Tongue (tissue), 2 donors: Measurements from ENCODE around the gene MRPL39. TPM values are rescaled to one million over a fixed set of nuclear protein-coding genes. Genes with fewer than 3 reads are reported as not detected.

Experiments used
- DNase-seq: peaks from one replicate; pipeline ENCODE4 v3.0.0-alpha.2; 2015
- total RNA-seq: library from RNA; depleted of rRNA; stranded (reverse); fragments of >200 nt; gene quantifications from one replicate; pipeline ENCODE4 v1.2.3, GENCODE V29; 2014

MRPL39 gene
- total RNA-seq, 1 donor from 2014 or later: 55.6 TPM

DNA sequence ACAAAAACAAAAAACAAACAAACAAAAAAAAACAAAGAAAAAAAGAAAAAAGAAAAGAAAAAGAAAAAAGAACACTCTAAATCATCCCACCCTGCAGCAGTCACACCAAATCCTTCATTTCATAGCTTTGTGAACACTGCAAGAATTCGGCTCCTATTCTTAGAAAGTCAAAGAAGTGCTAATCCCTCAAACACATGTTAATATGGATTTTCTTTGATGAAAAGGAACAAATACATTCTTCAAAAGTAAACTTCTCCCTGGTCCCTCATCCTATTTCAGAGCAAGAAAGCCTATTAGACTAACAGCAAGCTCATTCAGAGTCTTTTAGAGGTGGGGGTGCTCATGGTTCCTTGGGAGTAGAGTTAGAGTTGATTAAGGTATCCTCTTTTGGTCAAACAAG is 7.2 kb upstream of the MRPL39 start:
- DNase-seq: no peak

DNA sequence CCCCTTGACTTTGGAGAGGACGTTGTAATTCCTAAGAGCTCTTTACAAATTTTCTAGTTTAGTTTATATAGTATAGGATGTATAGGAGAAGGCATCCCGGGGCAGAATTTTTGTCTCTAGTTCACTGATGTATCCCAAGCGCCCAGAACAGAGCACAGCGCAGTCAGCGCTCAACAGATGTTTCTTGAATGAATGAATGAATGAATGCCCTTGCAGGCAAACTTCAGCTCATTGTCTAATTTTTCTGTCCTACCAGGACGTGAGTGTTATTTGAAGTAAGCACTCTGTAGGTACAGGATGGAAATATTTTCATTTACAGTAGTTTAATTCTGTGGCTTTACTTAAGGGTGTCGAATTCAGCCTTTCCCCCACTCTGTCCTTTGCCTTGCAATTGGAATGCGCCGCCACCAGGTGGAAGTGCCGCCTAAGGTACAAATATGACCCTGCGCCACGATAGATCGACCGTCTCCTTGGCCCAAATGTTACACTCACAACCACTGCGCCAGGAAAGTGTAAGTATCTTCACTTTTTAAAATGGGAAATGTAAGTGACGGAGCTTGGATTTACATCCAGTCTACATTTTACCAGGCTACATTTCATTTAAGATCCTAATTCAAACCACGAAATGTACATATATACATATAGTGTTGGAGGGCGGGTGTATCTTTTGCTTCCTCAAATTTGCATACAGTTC is 910 bp upstream of the MRPL39 start:
- peak; percentile 94 for DNase-seq

GRCh38 chr21:25589887-25590286 is 17.4 kb downstream of the MRPL39 start:
- DNase-seq: no peak

- DNase-seq: no peak
These were observed 20.5 kb downstream of the MRPL39 start for GRCh38 chr21:25586791-25587190.

GRCh38 chr21:25586326-25586725 is 21.0 kb downstream of the MRPL39 start:
- DNase-seq: no peak

GRCh38 chr21:25584833-25585676 is 22.2 kb downstream of the MRPL39 start:
- DNase-seq: no peak

DNA sequence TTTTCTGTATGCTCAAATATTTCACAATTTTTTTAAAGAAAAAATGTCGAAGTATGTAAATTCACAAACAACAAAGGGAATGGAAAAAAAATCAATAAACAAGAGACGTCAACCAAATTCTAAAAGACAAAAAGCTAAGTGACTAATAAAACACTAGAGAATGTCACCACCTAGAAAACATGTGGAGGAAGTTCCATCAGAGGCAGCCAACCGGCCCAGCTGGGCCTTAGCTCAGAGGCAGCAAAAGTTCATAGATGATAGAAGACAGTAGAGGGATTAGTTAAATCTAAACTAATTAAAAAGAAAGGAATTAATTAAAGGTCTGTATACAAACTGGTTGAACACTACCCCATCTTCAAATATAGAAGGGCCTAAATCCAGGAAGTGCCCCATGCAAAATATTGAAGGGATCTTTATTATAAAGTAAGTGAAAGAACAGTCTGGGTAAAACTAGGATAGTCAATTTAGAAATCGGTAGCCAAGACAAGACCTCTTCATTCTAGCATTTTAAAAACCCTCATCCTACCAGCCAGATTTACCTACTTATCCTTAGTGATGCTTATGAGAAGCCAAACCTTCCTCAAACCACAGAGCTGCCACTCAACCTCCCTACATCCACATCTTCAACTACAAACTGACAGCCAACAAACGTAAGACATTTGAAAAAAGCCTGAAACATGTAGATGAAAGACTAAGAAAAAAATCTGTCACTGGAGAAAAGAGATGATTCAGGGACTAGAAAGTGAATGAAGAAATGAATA is 23.7 kb downstream of the MRPL39 start:
- DNase-seq: no peak

DNA sequence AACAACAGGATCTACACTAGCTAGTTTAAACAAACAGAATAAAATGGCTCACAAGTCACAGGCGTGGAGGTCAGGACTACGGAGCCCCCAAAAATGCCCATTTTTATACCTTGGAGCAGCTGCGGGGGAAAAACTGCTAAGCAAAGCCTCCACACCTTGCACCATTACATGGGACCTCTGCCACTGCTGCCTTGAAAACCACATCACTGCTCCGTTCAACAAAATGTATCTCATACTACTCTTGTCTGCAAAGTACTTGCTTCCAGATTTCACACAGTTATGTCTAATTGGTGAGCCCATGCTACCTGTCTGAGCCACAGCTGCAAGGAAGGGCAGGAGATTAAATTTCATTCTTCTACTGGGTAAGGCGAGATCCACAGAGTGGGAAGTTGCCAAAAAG is 24.4 kb downstream of the MRPL39 start:
- no peak for DNase-seq

DNA sequence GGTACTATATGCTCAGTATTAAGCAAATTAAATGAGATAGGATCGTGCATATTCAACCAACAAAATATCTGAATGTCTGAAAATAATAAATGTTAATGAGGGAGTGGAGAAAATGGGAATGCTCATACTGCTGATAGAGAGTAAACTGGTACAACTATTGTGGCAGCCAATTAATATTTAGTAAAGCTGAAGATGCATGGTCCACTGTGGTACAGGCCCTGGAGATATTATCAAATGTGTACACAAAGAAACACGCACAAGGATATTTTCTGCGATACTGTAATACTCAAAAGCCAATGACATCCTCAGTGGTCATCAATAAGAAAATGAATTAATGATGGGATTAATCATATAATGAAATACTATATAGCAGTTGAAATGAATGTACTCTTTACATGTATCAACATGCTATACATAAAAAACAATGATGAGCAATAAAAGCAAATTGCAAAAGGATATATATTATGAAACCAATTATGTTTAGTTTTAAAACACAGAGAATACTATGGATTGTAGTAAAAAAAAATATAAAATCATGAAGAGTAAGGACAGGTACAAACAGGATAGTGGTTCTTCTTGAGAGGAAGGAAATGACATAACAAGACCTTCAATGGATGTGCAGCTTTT is 25.0 kb downstream of the MRPL39 start:
- no peak for DNase-seq

GRCh38 chr21:25581582-25581981 is 25.7 kb downstream of the MRPL39 start:
- DNase-seq: no peak

DNA sequence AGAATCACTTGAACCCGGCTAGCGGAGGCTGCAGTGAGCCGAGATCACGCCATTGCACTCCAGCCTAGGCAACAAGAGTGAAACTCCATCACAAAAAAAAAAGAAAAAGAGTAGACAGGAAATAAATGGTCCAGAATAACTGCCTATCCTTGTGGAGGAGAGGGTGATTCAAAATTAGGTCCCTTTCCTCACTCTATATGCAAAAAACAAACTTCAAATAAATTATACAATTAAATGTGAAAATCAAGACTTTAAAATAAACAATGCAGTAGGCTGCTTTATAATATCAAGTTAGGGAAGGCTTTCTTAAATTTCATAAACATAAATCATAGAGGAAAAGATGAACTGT is 26.4 kb downstream of the MRPL39 start:
- DNase-seq: no peak

DNA sequence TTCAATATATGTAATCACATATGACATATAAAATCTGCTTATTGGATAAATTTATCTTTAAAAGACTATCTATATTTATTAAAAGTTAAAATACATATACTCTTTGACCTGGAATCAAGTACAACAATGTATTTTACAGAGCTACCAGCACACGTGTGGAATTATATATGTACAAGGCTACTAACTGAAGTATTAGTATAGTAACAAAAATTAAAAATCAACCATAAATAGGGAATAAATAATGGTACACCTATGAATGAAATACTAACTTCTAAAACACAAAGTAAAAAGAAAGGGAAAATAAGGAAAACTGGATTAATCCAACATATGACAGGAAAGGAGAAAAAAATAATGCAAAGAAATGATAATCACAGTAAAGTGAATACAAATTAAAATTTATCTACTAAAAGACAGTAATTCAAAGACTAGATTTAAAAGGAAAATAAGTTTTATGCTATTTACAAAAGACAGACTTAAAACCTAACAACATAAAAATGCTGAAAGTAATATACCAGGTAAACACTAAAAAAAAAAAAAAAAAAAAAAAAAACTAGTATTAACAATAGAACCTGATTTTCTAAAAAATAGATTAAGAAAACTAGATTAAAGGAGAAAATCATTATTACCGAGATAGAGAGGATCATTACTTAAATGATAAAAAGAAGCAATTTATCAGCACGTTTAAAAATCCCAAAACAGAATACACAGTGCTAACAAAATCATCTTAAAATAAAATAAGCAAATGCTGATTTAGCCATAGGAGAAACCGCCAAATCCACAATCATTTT is 27.9 kb downstream of the MRPL39 start:
- no peak for DNase-seq

DNA sequence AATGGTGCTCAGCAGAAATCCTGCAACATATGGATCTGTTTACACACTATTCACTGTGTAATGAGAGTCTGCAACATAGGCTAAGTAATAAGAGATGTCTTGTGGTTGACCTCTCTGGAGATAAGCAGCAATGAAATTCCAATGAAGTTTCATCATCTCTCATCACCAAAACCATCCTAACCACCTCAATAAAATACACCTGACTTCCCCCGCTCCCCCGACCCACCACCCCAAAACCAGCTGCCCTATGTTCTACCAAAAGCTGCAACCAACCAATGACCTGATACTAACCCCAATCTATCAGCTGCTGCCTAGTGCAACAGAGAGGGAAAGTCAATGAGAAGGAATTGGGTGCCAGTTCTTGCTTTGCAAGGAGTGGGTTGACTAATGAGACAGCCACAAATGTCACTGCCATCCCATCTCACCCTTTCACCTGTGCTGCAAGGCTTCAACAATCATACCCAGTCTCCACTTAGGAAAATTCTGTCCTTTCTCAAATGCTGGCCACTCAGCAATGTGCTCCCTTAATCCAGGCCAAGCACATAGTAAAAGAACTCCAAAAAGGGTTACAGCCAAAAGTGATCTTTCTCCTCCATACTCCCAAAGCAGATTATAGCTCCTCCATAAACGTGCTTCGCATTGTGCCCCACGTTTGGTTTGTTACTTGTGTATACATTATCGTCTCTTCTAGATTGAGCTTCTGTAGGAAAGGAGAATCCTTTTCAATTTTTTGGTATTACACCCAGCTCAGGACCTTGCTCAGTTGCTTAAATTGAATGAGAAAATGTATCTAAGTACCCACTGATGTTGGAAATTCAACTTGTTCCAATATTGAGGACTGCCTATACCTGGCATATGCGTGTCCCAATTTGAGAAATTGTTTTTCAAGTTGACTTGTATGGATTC is 29.0 kb downstream of the MRPL39 start:
- DNase-seq: no peak

DNA sequence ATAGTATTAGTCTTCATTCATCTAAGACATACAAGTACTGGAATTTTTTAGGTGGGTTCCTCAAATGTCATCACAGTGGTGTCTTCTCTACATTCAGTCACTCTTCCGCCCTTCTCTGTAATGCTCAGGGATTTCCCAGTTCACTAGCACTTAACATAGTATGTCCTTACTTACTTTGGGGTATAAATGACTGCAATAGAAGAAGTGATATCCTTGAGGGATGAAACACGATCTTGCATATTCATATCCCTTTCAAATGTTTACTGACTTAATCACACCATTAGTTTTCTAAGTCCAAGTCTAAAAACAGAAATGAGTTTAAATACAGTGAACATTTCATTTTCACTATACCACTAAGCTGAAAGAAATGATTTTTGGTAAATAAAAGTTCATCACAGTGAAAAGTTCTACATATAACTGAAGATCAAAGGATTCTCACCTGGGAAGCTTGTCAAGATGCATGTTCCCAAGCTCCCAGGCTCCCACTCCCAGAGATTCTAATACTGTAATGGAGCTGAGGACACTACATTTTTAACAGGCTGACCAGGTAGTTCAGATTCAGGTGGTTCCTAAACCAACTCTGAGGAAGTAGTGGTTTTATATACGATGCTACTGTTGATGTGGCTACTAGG is 29.7 kb downstream of the MRPL39 start:
- no peak for DNase-seq

- no peak for DNase-seq
These were observed 33.7 kb downstream of the MRPL39 start for GRCh38 chr21:25573409-25574206.

- DNase-seq: no peak
These were observed 34.4 kb downstream of the MRPL39 start for GRCh38 chr21:25572861-25573310.

GRCh38 chr21:25571726-25572121 is 35.6 kb downstream of the MRPL39 start:
- no peak for DNase-seq

DNA sequence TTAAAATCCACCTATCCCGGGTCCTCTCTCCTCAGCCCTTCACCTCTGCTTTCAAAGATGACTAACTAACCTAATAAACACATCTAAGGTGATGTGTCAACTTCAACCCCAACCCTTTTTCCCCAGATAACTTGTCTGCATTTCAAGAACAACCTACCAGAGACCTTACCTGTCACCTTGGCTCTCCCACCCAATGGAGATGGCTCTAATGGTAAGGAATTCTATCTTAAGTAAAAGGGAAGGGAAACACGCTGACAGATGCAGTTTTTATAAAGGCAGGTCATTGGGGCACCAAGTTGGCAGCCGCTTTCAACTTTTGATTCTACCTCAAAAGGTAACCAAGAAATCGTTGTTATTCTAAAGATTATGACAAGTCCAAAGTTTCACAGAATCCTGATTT is 37.6 kb downstream of the MRPL39 start:
- no peak for DNase-seq

- DNase-seq: no peak
These were observed 38.2 kb downstream of the MRPL39 start for GRCh38 chr21:25569084-25569483.
